ENCODE results near the gene INSIG1.

INSIG1 gene

GRCh38 chr7:155303039-155303593 lies 5.4 kb downstream of the INSIG1 start:
- no peak for DNase-seq (ENCODE audit: low read depth)

GRCh38 chr7:155303897-155304296 lies 6.2 kb downstream of the INSIG1 start:
- no peak for DNase-seq (ENCODE audit: low read depth)

GRCh38 chr7:155305231-155305904 lies 7.7 kb downstream of the INSIG1 start:
- no peak for DNase-seq (ENCODE audit: low read depth)

- DNase-seq (ENCODE audit: low read depth), result no peak
These were observed 9.2 kb downstream of the INSIG1 start for GRCh38 chr7:155306673-155307470.

GRCh38 chr7:155308330-155309020 lies 10.8 kb downstream of the INSIG1 start:
- DNase-seq (ENCODE audit: low read depth), result no peak

GRCh38 chr7:155309021-155309338 lies 11.3 kb downstream of the INSIG1 start:
- no peak for DNase-seq (ENCODE audit: low read depth)

GRCh38 chr7:155310425-155311114 lies 12.9 kb downstream of the INSIG1 start:
- DNase-seq (ENCODE audit: low read depth), result no peak

GRCh38 chr7:155311826-155312537 lies 14.3 kb downstream of the INSIG1 start:
- no peak for DNase-seq (ENCODE audit: low read depth)

GRCh38 chr7:155312633-155313032 lies 15.0 kb downstream of the INSIG1 start:
- DNase-seq (ENCODE audit: low read depth), result no peak

GRCh38 chr7:155313096-155313495 lies 15.4 kb downstream of the INSIG1 start:
- DNase-seq (ENCODE audit: low read depth), result no peak

- no peak for DNase-seq (ENCODE audit: low read depth)
These were observed 18.3 kb downstream of the INSIG1 start for GRCh38 chr7:155315977-155316376.

- no peak for DNase-seq (ENCODE audit: low read depth)
These were observed 18.9 kb downstream of the INSIG1 start for GRCh38 chr7:155316427-155317113.

- no peak for DNase-seq (ENCODE audit: low read depth)
These were observed 19.4 kb downstream of the INSIG1 start for GRCh38 chr7:155317114-155317434.

GRCh38 chr7:155318245-155318644 lies 20.6 kb downstream of the INSIG1 start:
- no peak for DNase-seq (ENCODE audit: low read depth)

GRCh38 chr7:155322530-155322929 lies 24.9 kb downstream of the INSIG1 start:
- no peak for DNase-seq (ENCODE audit: low read depth)

GRCh38 chr7:155323001-155323638 lies 25.4 kb downstream of the INSIG1 start:
- DNase-seq (ENCODE audit: low read depth), result no peak

GRCh38 chr7:155324012-155324917 lies 26.6 kb downstream of the INSIG1 start:
- no peak for DNase-seq (ENCODE audit: low read depth)

GRCh38 chr7:155324918-155325235 lies 27.2 kb downstream of the INSIG1 start:
- no peak for DNase-seq (ENCODE audit: low read depth)

GRCh38 chr7:155326385-155326784 lies 28.7 kb downstream of the INSIG1 start:
- DNase-seq (ENCODE audit: low read depth), result no peak
